SK-N-SH (cell line): ENCODE results near the gene ITPRIPL2. TPM values are rescaled to one million over a fixed set of nuclear protein-coding genes. Genes with fewer than 3 reads are reported as not detected.

Source experiments
- CTCF ChIA-PET: fragments of 300-600, 350-600 bp; formaldehyde crosslinking; extraction: SDS; loops from one replicate; lab custom pipeline; 2021; lab: Yijun Ruan, JAX
- POLR2A ChIA-PET: fragments of 350-600 bp; sonication (Branson Sonifier 250); formaldehyde crosslinking; extraction: SDS; loops from one replicate; lab custom pipeline; 2020; ENCODE audit warnings: antibody characterized with exemption, inconsistent platforms; lab: Yijun Ruan, JAX
- DNase-seq: peaks from one replicate; pipeline ENCODE4 v3.0.0; 2012
- H2AFZ ChIP-seq: fragments of 200-600 bp; sonication (generic); 2 replicates; pipeline ENCODE4 v1.8.1; 2016; ENCODE audit warnings: antibody characterized with exemption, mild to moderate bottlenecking, low read depth
- H3F3A ChIP-seq: fragments of 200-600 bp; sonication (generic); replicated peaks from 2 replicates; pipeline ENCODE3; 2016; ENCODE audit warnings: antibody characterized with exemption, mild to moderate bottlenecking; ENCODE audit not compliant: insufficient read depth
- H3K27ac ChIP-seq, 2 experiments: fragments of 200-500 bp in 1 of 2; fragments of 200-600 bp in 1 of 2; sonication (Bioruptor generic) in 1 of 2; sonication (generic), shearing (Covaris generic) in 1 of 2; 2 replicates each; pipeline versions ENCODE4 v1.5.1 to v1.6.1; 2014 to 2016; ENCODE audit warnings: low read depth in 2 of 2, inconsistent platforms in 1 of 2, low read length in 1 of 2, mild to moderate bottlenecking in 1 of 2, mixed read lengths in 1 of 2
- H3K27me3 ChIP-seq: fragments of 200-600 bp; sonication (generic), shearing (Covaris generic); 2 replicates; pipeline ENCODE4 v1.6.1; 2016; ENCODE audit warnings: mixed run types; ENCODE audit not compliant: insufficient read depth
- H3K36me3 ChIP-seq, 2 experiments: fragments of 200-500 bp in 1 of 2; fragments of 200-600 bp in 1 of 2; sonication (Bioruptor generic) in 1 of 2; sonication (generic) in 1 of 2; replicated peaks in 1 of 2; 2 replicates each; pipeline versions ENCODE3 to v1.5.1; 2014 to 2016; ENCODE audit warnings: low read length in 1 of 2, mild to moderate bottlenecking in 1 of 2; ENCODE audit not compliant: insufficient read depth in 2 of 2, control insufficient read depth in 1 of 2
- H3K4me1 ChIP-seq, 2 experiments: fragments of 200-500 bp in 1 of 2; fragments of 200-600 bp in 1 of 2; sonication (Bioruptor generic) in 1 of 2; sonication (generic), shearing (Covaris generic) in 1 of 2; 2 replicates each; pipeline versions ENCODE4 v1.5.1 to v1.6.1; 2014 to 2016; ENCODE audit warnings: low read depth in 1 of 2, low read length in 1 of 2, mixed run types in 1 of 2; ENCODE audit not compliant: insufficient read depth in 2 of 2, control insufficient read depth in 1 of 2
- H3K4me2 ChIP-seq: fragments of 200-600 bp; sonication (generic), shearing (Covaris generic); 2 replicates; pipeline ENCODE4 v1.6.1; 2017; ENCODE audit warnings: mixed run types
- H3K4me3 ChIP-seq, 2 experiments: fragments of 200-500 bp in 1 of 2; fragments of 200-600 bp in 1 of 2; sonication (Bioruptor generic) in 1 of 2; sonication (generic), shearing (Covaris generic) in 1 of 2; 2 replicates each; pipeline versions ENCODE4 v1.5.1 to v1.8.1; 2014 to 2016; ENCODE audit warnings: low read depth in 2 of 2, inconsistent platforms in 1 of 2, low read length in 1 of 2, mild to moderate bottlenecking in 1 of 2, mixed read lengths in 1 of 2, moderate library complexity in 1 of 2
- H3K79me2 ChIP-seq: fragments of 200-600 bp; sonication (generic); 2 replicates; pipeline ENCODE4 v1.8.1; 2017; ENCODE audit warnings: mild to moderate bottlenecking; ENCODE audit not compliant: insufficient read depth
- H3K9ac ChIP-seq: fragments of 200-600 bp; sonication (generic); 2 replicates; pipeline ENCODE4 v1.6.1; 2017; ENCODE audit warnings: mixed run types
- H3K9me2 ChIP-seq: fragments of 200-600 bp; sonication (generic); 2 replicates; pipeline ENCODE4 v1.6.1; 2017; ENCODE audit warnings: mixed run types
- H3K9me3 ChIP-seq: fragments of 200-600 bp; sonication (generic); 2 replicates; pipeline ENCODE4 v1.6.1; 2017; ENCODE audit warnings: mixed run types, mild to moderate bottlenecking, moderate library complexity
- H4K20me1 ChIP-seq: fragments of 200-600 bp; sonication (generic); 2 replicates; pipeline ENCODE4 v1.6.1; 2017; ENCODE audit warnings: mild to moderate bottlenecking, mixed run types; ENCODE audit not compliant: insufficient read depth
- ELF1 ChIP-seq: IDR thresholded peaks from 2 replicates; pipeline ENCODE4 v1.4.0; 2012
- EP300 ChIP-seq, 2 experiments: IDR thresholded peaks; 2 replicates each; pipeline versions ENCODE4 v1.4.0 to v1.6.1; 2012; ENCODE audit warnings: borderline replicate concordance in 1 of 2, low read depth in 1 of 2, low read length in 1 of 2
- FOSL2 ChIP-seq: IDR thresholded peaks from 2 replicates; pipeline ENCODE4 v1.4.0; 2012; ENCODE audit warnings: low read depth, mild to moderate bottlenecking, moderate library complexity, borderline replicate concordance
- GATA2 ChIP-seq: sonication (generic); formaldehyde crosslinking; IDR thresholded peaks from 2 replicates; pipeline ENCODE4 v1.5.0; 2020; ENCODE audit warnings: mild to moderate bottlenecking, missing genetic modification reagents
- JUND ChIP-seq: IDR thresholded peaks from 2 replicates; pipeline ENCODE4 v1.4.0; 2012
- MEF2A ChIP-seq: IDR thresholded peaks from 2 replicates; pipeline ENCODE4 v1.4.0; 2012; ENCODE audit warnings: low read depth, borderline replicate concordance
- RXRA ChIP-seq: IDR thresholded peaks from 2 replicates; pipeline ENCODE4 v1.4.0; 2012; ENCODE audit warnings: low read depth, mild to moderate bottlenecking, borderline replicate concordance
- SMC3 ChIP-seq: IDR thresholded peaks from 2 replicates; pipeline ENCODE4 v1.6.1; 2012; ENCODE audit warnings: low read depth, low read length, improper control_type of control experiment
- WGBS: methylation state at CpG from one replicate; pipeline ENCODE4 v1.1.6; 2017; ENCODE audit warnings: low lambda C conversion rate; 5-methylcytosine and 5-hydroxymethylcytosine counted together
- polyA plus RNA-seq, 3 experiments: library from polyadenylated mRNA; depleted of rRNA; stranded (reverse); fragments of >200 nt; gene quantifications; 2 replicates each; pipeline ENCODE4 v1.2.3, GENCODE V29; 2012
- TF ChIP-seq, protein P1 (sequence below): fragments of 150-350 bp; IDR thresholded peaks from 2 replicates; pipeline ENCODE4 v1.6.1; 2016; ENCODE audit warnings: mild to moderate bottlenecking, low read depth, low read length
- TF ChIP-seq, protein P2 (sequence below): fragments of 200-600 bp; sonication (generic); IDR thresholded peaks from 2 replicates; pipeline ENCODE4 v1.6.1; 2017; ENCODE audit warnings: antibody characterized with exemption, mild to moderate bottlenecking, moderate library complexity

The ITPRIPL2 gene
- polyA plus RNA-seq, 1 of the 3 experiments (the other 2 are of a cell fraction), result 4.3 TPM

DNA sequence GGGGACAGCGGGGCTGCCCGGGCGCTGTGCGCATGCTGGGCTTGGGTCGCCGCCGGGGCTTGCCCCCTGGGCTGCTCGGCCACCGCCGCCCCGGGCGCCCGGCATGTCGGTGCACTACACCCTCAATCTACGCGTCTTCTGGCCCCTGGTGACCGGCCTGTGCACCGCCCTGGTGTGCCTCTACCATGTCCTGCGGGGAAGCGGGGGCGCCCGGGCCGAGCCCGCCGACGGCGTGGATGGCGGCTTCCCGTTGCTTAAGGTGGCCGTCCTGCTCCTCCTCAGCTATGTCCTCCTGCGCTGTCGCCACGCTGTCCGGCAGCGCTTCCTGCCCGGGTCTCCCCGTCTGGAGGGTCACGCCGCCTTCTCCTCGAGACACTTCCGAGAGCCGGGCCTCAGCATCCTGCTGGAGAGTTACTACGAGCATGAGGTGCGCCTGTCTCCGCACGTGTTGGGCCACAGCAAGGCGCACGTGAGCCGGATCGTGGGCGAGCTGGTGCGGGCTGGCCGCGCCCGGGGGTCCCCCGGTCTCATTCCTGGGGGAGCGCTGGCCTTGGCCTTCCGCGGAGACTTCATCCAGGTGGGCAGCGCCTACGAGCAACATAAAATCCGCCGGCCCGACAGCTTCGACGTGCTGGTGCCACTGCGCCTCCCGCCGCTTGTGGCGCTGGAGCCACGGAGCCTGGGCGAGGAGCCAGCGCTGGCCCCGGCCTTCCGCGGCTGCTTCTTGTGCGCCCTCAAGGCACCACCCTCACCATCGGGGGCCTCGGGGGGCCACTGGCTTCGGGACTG lies 789 bp downstream of the ITPRIPL2 start:
- H3F3A ChIP-seq, result peaks cover 25% of the 10 kb centered on the region
- peak overlapping the region in 1 of 2 experiments; percentile 64; a peak in 3 of 4 replicates for H3K27ac ChIP-seq
- no peaks in the 10 kb centered on the region for H3K27me3 ChIP-seq
- POLR2A ChIA-PET, result interaction anchor here (0.8 kb wide), 1 partner anchor 9 kb away, joined by 3 read pairs; no protein-coding TSS in a partner anchor
- peak; percentile 25 for DNase-seq
- peak overlapping the region; percentile 89 for H3K9ac ChIP-seq
- peaks cover 8 to 11% of the 10 kb centered on the region in 2 experiments for H3K36me3 ChIP-seq
- WGBS, result 76% methylated on average over 41 of the region's 80 CpGs
- no peaks in the 10 kb centered on the region for H3K9me2 ChIP-seq
- H3K4me1 ChIP-seq, result peaks cover 13 to 35% of the 10 kb centered on the region in 2 experiments; a peak in 3 of 4 replicates
- H2AFZ ChIP-seq, result no peak overlapping the region
- TF ChIP-seq ELF1, result no peak
- no peak for TF ChIP-seq FOSL2
- TF ChIP-seq, protein P1, sequence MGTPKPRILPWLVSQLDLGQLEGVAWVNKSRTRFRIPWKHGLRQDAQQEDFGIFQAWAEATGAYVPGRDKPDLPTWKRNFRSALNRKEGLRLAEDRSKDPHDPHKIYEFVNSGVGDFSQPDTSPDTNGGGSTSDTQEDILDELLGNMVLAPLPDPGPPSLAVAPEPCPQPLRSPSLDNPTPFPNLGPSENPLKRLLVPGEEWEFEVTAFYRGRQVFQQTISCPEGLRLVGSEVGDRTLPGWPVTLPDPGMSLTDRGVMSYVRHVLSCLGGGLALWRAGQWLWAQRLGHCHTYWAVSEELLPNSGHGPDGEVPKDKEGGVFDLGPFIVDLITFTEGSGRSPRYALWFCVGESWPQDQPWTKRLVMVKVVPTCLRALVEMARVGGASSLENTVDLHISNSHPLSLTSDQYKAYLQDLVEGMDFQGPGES, result no peak
- no peak for TF ChIP-seq RXRA
- no peak for TF ChIP-seq GATA2 (CRISPR knock-in tag)
- TF ChIP-seq SMC3, result no peak
- no peak for TF ChIP-seq JUND
- TF ChIP-seq MEF2A, result no peak
- H3K4me3 ChIP-seq, result peak overlapping the region; percentile 68 to 76
- no peaks in the 10 kb centered on the region for H3K9me3 ChIP-seq
- CTCF ChIA-PET, result interaction anchor here (0.7 to 4.0 kb wide), 10 partner anchors 8 to 274 kb away, joined by 3 to 28 read pairs (median 3); no protein-coding TSS in a partner anchor
- H3K79me2 ChIP-seq, result peaks cover 55% of the 10 kb centered on the region
- peak overlapping the region; percentile 93 for H3K4me2 ChIP-seq
- H4K20me1 ChIP-seq, result 0 out of 2 replicates have a peak, but pooled peaks cover 5% of the 10 kb centered on the region

DNA sequence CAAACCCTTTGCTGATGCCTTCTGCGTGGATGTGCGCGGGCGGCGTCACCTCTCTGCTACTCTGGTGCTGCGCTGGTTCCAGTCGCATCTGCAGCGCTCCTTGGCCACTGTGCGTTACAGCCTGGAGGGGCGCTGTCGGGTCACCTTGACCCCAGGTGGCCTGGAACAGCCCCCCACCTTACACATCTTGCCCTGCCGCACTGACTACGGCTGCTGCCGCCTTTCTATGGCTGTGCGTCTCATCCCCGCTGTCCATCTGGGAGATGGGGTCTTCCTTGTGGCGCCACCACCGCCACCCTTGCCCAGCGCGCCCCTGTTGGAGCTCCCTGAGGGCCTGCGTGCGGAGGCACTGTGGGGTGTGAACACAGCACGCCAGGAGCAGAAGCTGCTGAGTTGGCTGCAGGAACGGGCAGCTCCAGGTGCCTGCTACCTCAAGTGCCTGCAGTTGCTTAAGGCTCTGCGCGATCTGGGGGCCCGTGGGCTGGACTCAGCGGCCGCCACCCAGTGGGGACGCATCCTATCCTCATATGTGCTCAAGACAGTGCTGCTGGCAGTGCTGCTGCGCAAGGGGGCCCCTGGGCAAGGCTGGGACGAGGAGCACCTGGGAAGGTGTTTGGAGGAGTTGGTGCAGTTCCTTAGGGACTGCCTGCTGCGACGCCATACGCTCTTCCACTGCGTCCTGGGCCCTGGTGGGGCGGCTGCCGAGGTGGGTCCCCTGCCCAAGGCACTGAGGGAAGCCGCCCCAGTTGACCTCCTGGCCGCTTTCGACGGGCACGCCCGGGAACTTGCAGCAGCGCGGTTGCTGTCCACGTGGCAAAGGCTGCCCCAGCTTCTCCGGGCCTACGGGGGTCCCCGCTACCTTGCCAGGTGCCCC lies 1.6 kb downstream of the ITPRIPL2 start:
- TF ChIP-seq, protein P2, sequence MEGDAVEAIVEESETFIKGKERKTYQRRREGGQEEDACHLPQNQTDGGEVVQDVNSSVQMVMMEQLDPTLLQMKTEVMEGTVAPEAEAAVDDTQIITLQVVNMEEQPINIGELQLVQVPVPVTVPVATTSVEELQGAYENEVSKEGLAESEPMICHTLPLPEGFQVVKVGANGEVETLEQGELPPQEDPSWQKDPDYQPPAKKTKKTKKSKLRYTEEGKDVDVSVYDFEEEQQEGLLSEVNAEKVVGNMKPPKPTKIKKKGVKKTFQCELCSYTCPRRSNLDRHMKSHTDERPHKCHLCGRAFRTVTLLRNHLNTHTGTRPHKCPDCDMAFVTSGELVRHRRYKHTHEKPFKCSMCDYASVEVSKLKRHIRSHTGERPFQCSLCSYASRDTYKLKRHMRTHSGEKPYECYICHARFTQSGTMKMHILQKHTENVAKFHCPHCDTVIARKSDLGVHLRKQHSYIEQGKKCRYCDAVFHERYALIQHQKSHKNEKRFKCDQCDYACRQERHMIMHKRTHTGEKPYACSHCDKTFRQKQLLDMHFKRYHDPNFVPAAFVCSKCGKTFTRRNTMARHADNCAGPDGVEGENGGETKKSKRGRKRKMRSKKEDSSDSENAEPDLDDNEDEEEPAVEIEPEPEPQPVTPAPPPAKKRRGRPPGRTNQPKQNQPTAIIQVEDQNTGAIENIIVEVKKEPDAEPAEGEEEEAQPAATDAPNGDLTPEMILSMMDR, result peak; percentile 27
- no peak for TF ChIP-seq EP300 (IDR thresholded peaks at IDR 0.05; ENCODE audit: borderline replicate concordance in 1 of 2, low read depth in 1 of 2, low read length in 1 of 2)
- TF ChIP-seq, all 33 proteins: peak for 1
- Histone ChIP-seq H3K36me3 (peaks cover 8 to 14% of the 10 kb centered on the region in 2 experiments), H3K4me1 (peaks cover 13 to 41% of the 10 kb centered on the region in 2 experiments; a peak in 3 of 4 replicates), H2AFZ (no peak overlapping the region), H3F3A (peaks cover 31% of the 10 kb centered on the region), H3K4me3 (peak overlapping the region; percentile 68 to 76; a peak in 2 of 4 replicates), H3K27ac (no peak overlapping the region), H3K27me3 (no peaks in the 10 kb centered on the region), H3K9me3 (no peaks in the 10 kb centered on the region), H3K4me2 (peak overlapping the region; percentile 93), H3K79me2 (peaks cover 63% of the 10 kb centered on the region), H3K9me2 (no peaks in the 10 kb centered on the region), H4K20me1 (0 out of 2 replicates have a peak, but pooled peaks cover 5% of the 10 kb centered on the region), H3K9ac (no peak overlapping the region)
- ChIA-PET POLR2A (no interaction called here), CTCF (interaction anchor here (1.3 to 4.0 kb wide), 2 partner anchors 29 to 273 kb away, joined by 3 to 28 read pairs; no protein-coding TSS in a partner anchor)
- DNase-seq, result peak; percentile 35
- WGBS, result 93% methylated on average over 19 of the region's 50 CpGs
